Gastrocnemius medialis (tissue), 4 donors: ENCODE results near the gene PDGFRB. TPM values are rescaled to one million over a fixed set of nuclear protein-coding genes. Genes with fewer than 3 reads are reported as not detected.

ENCODE experiments used
- ATAC-seq, 2 donors: fragments of 150-250 bp; one replicate each; pipeline ENCODE4 v1.9.1; 2016
- DNase-seq, 2 donors: peaks; one replicate each; pipeline ENCODE4 v3.0.0-alpha.2; 2019
- H3K27ac ChIP-seq, 4 donors: fragments of 200-600 bp; sonication (generic); 1 replicate in 1 of 4; 2 replicates in 3 of 4; pipeline ENCODE4 v1.5.1; 2016 to 2018; ENCODE audit warnings: mild to moderate bottlenecking in 2 of 4, moderate library complexity in 1 of 4
- H3K27me3 ChIP-seq, 3 donors: fragments of 200-600 bp; sonication (generic) in 2 of 3; 1 replicate in 1 of 3; 2 replicates in 2 of 3; pipeline versions ENCODE4 v1.5.1 to v1.6.0; 2016 to 2019; ENCODE audit warnings: mild to moderate bottlenecking in 1 of 3, moderate library complexity in 1 of 3
- H3K36me3 ChIP-seq, 2 donors: fragments of 200-600 bp; sonication (generic) in 1 of 2; one replicate each; pipeline ENCODE4 v1.5.1; 2017 to 2018
- H3K4me1 ChIP-seq, 2 donors: fragments of 200-600 bp; sonication (generic) in 1 of 2; one replicate each; pipeline ENCODE4 v1.5.1; 2016 to 2017; ENCODE audit warnings: mild to moderate bottlenecking in 2 of 2
- H3K4me3 ChIP-seq, 4 donors: fragments of 200-600 bp; sonication (generic) in 3 of 4; 1 replicate in 1 of 4; 2 replicates in 3 of 4; pipeline ENCODE4 v1.5.1; 2016 to 2019; ENCODE audit warnings: mild to moderate bottlenecking in 2 of 4
- H3K9me3 ChIP-seq, 3 donors: fragments of 200-600 bp; sonication (generic) in 2 of 3; 1 replicate in 1 of 3; 2 replicates in 2 of 3; pipeline ENCODE4 v1.5.1; 2016 to 2019
- POLR2A ChIP-seq, 2 donors: fragments of 450-650 bp; IDR thresholded peaks; one replicate each; pipeline ENCODE4 v1.6.1; 2017; ENCODE audit warnings: antibody characterized with exemption in 2 of 2, mild to moderate bottlenecking in 2 of 2, moderate library complexity in 2 of 2
- in situ Hi-C, 4 donors: fragments of 200-750 bp; cut with MboI; loops; one replicate each; pipeline versions ENCODE4 v1.15.0 to v1.8.0; 2017; ENCODE audit warnings: low sequenced_read_pairs in 4 of 4
- intact Hi-C: fragments of 100-400 bp; cut with DNase I; formaldehyde crosslinking; loops from one replicate; pipeline ENCODE4 v1.15.1; 2023; ENCODE audit warnings: low total_unique reads
- total RNA-seq, 4 donors: library from RNA; depleted of rRNA; stranded (reverse); fragments of >200 nt; gene quantifications; one replicate each; pipeline versions ENCODE4 v1.1.0 to v1.2.3, GENCODE V29; 2016
- TF ChIP-seq, protein P1 (sequence below), 5 experiments: fragments of 450-650 bp in 3 of 5; fragments of 200-600 bp in 2 of 5; sonication (generic) in 2 of 5; IDR thresholded peaks in 4 of 5; conservative IDR thresholded peaks in 1 of 5; 1 replicate in 4 of 5; 2 replicates in 1 of 5; pipeline ENCODE4 v1.5.1; 2016 to 2019; ENCODE audit warnings: antibody characterized with exemption in 5 of 5, mild to moderate bottlenecking in 3 of 5, moderate library complexity in 3 of 5

The PDGFRB gene
- total RNA-seq, 4 donors from 2014 or later: 27.9 to 58.4 (median 52.5) TPM

GRCh38 chr5:150131978-150132694, 23.5 kb downstream of the PDGFRB start:
- ATAC-seq (peak; percentile 17 to 26), DNase-seq (peak in 1 of 2 donors; percentile 61)
- in situ Hi-C loops (no loop called here), intact Hi-C loops (loop anchor here (5.0 to 10.0 kb wide), 2 partner anchors 110 to 223 kb away; partner anchors contain the start of gene TCOF1)
- Histone ChIP-seq H3K4me1 (peaks cover 0 to 10% of the 10 kb centered on the region in 2 donors), H3K36me3 (no peaks in the 10 kb centered on the region), H3K4me3 (no peak overlapping the region), H3K9me3 (no peaks in the 10 kb centered on the region), H3K27ac (peak overlapping the region; percentile 48 to 81 (median 66)), H3K27me3 (no peaks in the 10 kb centered on the region)
- no peak for TF ChIP-seq POLR2A (IDR thresholded peaks at IDR 0.05)
- TF ChIP-seq, protein P1, sequence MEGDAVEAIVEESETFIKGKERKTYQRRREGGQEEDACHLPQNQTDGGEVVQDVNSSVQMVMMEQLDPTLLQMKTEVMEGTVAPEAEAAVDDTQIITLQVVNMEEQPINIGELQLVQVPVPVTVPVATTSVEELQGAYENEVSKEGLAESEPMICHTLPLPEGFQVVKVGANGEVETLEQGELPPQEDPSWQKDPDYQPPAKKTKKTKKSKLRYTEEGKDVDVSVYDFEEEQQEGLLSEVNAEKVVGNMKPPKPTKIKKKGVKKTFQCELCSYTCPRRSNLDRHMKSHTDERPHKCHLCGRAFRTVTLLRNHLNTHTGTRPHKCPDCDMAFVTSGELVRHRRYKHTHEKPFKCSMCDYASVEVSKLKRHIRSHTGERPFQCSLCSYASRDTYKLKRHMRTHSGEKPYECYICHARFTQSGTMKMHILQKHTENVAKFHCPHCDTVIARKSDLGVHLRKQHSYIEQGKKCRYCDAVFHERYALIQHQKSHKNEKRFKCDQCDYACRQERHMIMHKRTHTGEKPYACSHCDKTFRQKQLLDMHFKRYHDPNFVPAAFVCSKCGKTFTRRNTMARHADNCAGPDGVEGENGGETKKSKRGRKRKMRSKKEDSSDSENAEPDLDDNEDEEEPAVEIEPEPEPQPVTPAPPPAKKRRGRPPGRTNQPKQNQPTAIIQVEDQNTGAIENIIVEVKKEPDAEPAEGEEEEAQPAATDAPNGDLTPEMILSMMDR (IDR thresholded peaks at IDR 0.05 in 4 of 5, conservative IDR thresholded peaks at IDR 0.05 in 1 of 5): no peak

GRCh38 chr5:150131461-150131860, 24.2 kb downstream of the PDGFRB start:
- intact Hi-C loops (loop anchor here (5.0 to 10.0 kb wide), 2 partner anchors 109 to 223 kb away; partner anchors contain the start of gene TCOF1), in situ Hi-C loops (no loop called here)
- no peaks in the 10 kb centered on the region for H3K9me3 ChIP-seq
- ATAC-seq (no peak), DNase-seq (no peak)
- H3K4me3 ChIP-seq: no peak overlapping the region
- peaks cover 0 to 10% of the 10 kb centered on the region in 2 donors for H3K4me1 ChIP-seq
- H3K27me3 ChIP-seq: no peaks in the 10 kb centered on the region
- peak overlapping the region in 3 of 4 donors; percentile 56 to 81 (median 76) for H3K27ac ChIP-seq
- no peak for TF ChIP-seq POLR2A (IDR thresholded peaks at IDR 0.05)
- TF ChIP-seq, protein P1 (IDR thresholded peaks at IDR 0.05 in 4 of 5, conservative IDR thresholded peaks at IDR 0.05 in 1 of 5): no peak
- no peaks in the 10 kb centered on the region for H3K36me3 ChIP-seq

DNA sequence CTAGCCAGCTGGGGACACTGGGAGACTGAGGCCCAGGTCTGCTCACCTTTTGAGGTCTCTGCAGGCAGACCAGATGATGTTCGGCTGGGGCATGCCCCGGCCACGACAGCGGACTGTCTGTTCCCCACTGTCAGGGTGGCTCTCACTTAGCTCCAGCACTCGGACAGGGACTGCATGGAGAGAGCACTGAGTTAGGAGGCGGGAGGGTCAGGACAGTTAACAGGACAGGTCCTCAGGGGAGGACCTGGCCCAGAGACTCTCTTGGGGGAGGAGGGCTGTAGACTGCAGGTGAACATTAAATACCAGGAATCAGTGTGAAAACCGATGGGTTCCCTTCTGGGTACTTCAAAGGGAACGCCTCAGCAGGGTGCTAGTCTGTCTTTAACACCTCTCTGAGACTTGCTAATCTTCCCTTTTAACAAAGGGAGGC, 25.1 kb downstream of the PDGFRB start:
- in situ Hi-C loops: no loop called here
- intact Hi-C loops: loop anchor here (1.0 to 10.0 kb wide), 3 partner anchors 88 to 224 kb away; partner anchors contain the start of gene TCOF1
- ATAC-seq (no peak), DNase-seq (no peak)
- Histone ChIP-seq H3K4me1 (peaks cover 0 to 10% of the 10 kb centered on the region in 2 donors), H3K27ac (peak overlapping the region in 3 of 4 donors; percentile 24 to 76 (median 25)), H3K9me3 (no peaks in the 10 kb centered on the region), H3K36me3 (no peaks in the 10 kb centered on the region), H3K27me3 (no peaks in the 10 kb centered on the region), H3K4me3 (no peak overlapping the region)
- TF ChIP-seq POLR2A (IDR thresholded peaks at IDR 0.05): no peak
- TF ChIP-seq, protein P1 (IDR thresholded peaks at IDR 0.05 in 4 of 5, conservative IDR thresholded peaks at IDR 0.05 in 1 of 5): no peak

- Histone ChIP-seq H3K9me3 (no peaks in the 10 kb centered on the region), H3K4me1 (peaks cover 0 to 10% of the 10 kb centered on the region in 2 donors), H3K36me3 (no peaks in the 10 kb centered on the region), H3K27me3 (no peaks in the 10 kb centered on the region), H3K27ac (peak overlapping the region in 3 of 4 donors; percentile 25 to 76 (median 30)), H3K4me3 (peak overlapping the region; percentile 17 to 49 (median 32))
- DNase-seq (peak; percentile 44 to 70), ATAC-seq (peak; percentile 67 to 91)
- intact Hi-C loops (loop anchor here (1.0 to 10.0 kb wide), 3 partner anchors 88 to 225 kb away; partner anchors contain the start of gene TCOF1), in situ Hi-C loops (no loop called here)
- TF ChIP-seq POLR2A (IDR thresholded peaks at IDR 0.05): no peak
- TF ChIP-seq, protein P1 (IDR thresholded peaks at IDR 0.05 in 4 of 5, conservative IDR thresholded peaks at IDR 0.05 in 1 of 5): peak; percentile 84 to 93 (median 87)
These were observed 25.7 kb downstream of the PDGFRB start for GRCh38 chr5:150129813-150130492.
